Measurements from ENCODE around the gene CBY2.

CBY2 gene

GRCh38 chr13:45700971-45701900 lies 884 bp upstream of the CBY2 start:
- Histone ChIP-seq H3K36me3 (no peaks in the 10 kb centered on the region), H3K4me3 (ENCODE audit: low read depth, low read length) (no peak overlapping the region), H3K9me3 (no peaks in the 10 kb centered on the region), H3K27me3 (peaks cover 19% of the 10 kb centered on the region), H3K4me1 (no peaks in the 10 kb centered on the region)
- TF ChIP-seq, protein P1, sequence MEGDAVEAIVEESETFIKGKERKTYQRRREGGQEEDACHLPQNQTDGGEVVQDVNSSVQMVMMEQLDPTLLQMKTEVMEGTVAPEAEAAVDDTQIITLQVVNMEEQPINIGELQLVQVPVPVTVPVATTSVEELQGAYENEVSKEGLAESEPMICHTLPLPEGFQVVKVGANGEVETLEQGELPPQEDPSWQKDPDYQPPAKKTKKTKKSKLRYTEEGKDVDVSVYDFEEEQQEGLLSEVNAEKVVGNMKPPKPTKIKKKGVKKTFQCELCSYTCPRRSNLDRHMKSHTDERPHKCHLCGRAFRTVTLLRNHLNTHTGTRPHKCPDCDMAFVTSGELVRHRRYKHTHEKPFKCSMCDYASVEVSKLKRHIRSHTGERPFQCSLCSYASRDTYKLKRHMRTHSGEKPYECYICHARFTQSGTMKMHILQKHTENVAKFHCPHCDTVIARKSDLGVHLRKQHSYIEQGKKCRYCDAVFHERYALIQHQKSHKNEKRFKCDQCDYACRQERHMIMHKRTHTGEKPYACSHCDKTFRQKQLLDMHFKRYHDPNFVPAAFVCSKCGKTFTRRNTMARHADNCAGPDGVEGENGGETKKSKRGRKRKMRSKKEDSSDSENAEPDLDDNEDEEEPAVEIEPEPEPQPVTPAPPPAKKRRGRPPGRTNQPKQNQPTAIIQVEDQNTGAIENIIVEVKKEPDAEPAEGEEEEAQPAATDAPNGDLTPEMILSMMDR (IDR thresholded peaks at IDR 0.05; ENCODE audit: low read depth, low read length) = peak; percentile 29; the same call in 1 of the 2 replicates
- DNase-seq = no peak

- Histone ChIP-seq H3K4me1 (no peaks in the 10 kb centered on the region), H3K4me3 (ENCODE audit: low read depth, low read length) (no peak overlapping the region), H3K36me3 (no peaks in the 10 kb centered on the region), H3K27me3 (peaks cover 19% of the 10 kb centered on the region), H3K9me3 (no peaks in the 10 kb centered on the region)
- no peak for DNase-seq
- TF ChIP-seq, protein P1 (IDR thresholded peaks at IDR 0.05; ENCODE audit: low read depth, low read length) = no peak
Observed at GRCh38 chr13:45702869-45703391, 810 bp downstream of the CBY2 start.

DNA sequence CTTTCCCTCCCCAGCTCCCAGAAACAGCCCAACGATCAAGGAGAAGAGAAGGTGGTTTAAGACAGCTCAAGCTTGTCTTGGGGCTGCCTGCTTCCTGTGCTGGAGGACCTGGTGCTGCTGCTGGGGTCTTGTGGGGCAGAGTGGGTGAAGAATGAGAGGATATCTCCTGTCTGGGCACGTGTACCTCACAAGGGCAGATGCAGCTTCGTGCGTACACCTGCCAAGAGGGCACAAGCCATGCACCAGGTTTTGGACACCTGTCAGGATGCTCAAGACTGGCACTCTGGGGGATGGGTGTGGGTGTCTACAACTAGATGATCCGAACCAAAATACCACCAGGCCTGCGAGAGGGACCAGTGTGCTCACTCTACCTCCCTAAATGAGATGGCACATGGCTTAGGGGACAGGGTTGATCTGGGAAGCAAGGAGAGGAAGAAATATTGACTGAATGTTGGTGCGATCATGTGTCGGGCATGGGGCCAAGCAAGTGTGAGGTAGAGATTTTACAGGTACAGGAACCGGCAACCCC lies 2.2 kb downstream of the CBY2 start:
- DNase-seq = no peak
- no peaks in the 10 kb centered on the region for H3K36me3 ChIP-seq
- H3K27me3 ChIP-seq = peaks cover 12% of the 10 kb centered on the region
- no peaks in the 10 kb centered on the region for H3K4me1 ChIP-seq
- no peak overlapping the region for H3K4me3 ChIP-seq (ENCODE audit: low read depth, low read length)
- H3K9me3 ChIP-seq = no peaks in the 10 kb centered on the region
- TF ChIP-seq, protein P1 (IDR thresholded peaks at IDR 0.05; ENCODE audit: low read depth, low read length) = no peak

DNA sequence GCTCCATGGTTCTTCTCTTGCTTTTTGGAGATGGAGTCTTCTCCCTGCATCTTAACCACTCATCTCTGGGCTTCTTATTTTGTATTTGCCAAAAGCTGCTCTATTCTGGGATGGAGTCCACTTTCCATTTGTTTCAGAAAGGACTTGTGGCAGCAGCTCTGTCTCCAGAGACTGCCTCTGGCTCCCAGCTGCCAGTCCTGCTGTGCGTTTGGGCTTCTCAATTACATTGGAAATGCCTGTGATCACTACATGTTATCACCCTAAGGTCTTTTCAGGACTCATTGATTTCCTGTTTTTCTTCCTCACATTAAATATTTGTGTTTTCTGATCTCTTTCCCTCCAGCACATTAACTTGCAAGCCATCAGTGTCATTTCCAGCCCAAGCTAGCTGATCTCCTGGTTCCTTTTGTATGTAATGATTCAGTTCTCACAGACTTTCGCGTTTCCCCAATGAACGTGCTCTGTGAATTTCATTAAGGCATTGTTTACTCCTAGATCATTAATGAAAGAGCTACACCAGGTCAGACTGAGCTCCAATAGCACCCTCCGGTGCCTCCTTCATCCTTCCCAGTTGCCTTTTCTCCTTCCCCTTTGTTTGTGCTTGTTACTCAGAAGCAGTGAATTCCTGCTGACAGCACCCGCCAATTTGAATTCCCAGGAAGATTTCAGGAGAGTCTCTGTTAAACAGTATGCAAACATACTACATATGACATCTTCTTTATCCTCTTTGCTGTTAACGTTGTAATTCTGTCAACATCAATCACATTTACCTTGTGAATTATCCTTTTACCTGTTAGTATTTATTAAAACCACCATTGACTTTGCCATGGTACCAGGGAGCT lies 3.0 kb downstream of the CBY2 start:
- Histone ChIP-seq H3K9me3 (no peaks in the 10 kb centered on the region), H3K4me3 (ENCODE audit: low read depth, low read length) (no peak overlapping the region), H3K4me1 (no peaks in the 10 kb centered on the region), H3K27me3 (peaks cover 9% of the 10 kb centered on the region), H3K36me3 (no peaks in the 10 kb centered on the region)
- TF ChIP-seq, protein P1 (IDR thresholded peaks at IDR 0.05; ENCODE audit: low read depth, low read length) = no peak
- DNase-seq = no peak

DNA sequence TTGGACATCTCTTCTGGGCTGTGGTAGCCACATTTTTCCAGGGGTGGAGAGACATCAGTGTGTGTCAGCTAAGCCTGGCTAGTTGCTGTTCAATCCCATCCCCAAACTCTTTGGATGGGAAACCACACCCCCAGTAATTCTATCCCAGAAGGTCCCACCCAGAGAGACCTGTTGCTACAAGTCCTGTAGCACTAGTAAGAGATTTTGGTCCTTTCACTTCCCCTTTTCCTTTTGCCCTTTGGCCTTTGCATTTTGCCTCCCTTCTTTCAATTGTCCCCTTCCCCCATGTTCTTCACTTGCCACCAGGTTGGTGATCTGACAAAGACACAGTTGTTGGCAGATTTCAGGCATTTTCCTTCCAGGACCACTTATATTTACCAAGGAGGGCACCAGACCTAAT lies 3.8 kb downstream of the CBY2 start:
- DNase-seq = no peak

More for the DNA sequence above, 3.8 kb downstream of the CBY2 start:
- no peaks in the 10 kb centered on the region for H3K9me3 ChIP-seq
- H3K4me3 ChIP-seq (ENCODE audit: low read depth, low read length) = no peak overlapping the region
- H3K4me1 ChIP-seq = no peaks in the 10 kb centered on the region
- TF ChIP-seq, protein P1 (IDR thresholded peaks at IDR 0.05; ENCODE audit: low read depth, low read length) = no peak
- no peaks in the 10 kb centered on the region for H3K36me3 ChIP-seq
- H3K27me3 ChIP-seq = peaks cover under 1% of the 10 kb centered on the region; the same call in 1 of the 2 replicates

All from BE2C (cell line).